ENCODE data around the gene HP1BP3.

Gene HP1BP3

GRCh38 chr1:20771780-20772179, 15.3 kb downstream of the HP1BP3 start:
- Histone ChIP-seq H3K4me1 (ENCODE audit: control extremely low read depth in 1 of 4, control insufficient read depth in 4 of 4, insufficient read depth in 4 of 4, low read length in 3 of 4) (no peaks in the 10 kb centered on the region), H3K27me3 (replicated peaks in 2 of 5; ENCODE audit: control insufficient read depth in 4 of 5, insufficient read depth in 5 of 5, low read length in 4 of 5) (no peaks in the 10 kb centered on the region), H3K4me3 (ENCODE audit: control insufficient read depth in 1 of 7, extremely low read depth in 1 of 7, insufficient read depth in 4 of 7, low read depth in 2 of 7, low read length in 6 of 7) (no peak overlapping the region), H3K36me3 (ENCODE audit: control insufficient read depth in 4 of 4, insufficient read depth in 4 of 4, low read length in 3 of 4) (peaks cover 36 to 94% (median 69%) of the 10 kb centered on the region in 4 experiments), H3K27ac (ENCODE audit: insufficient read depth in 1 of 2, low read depth in 1 of 2, low read length in 2 of 2, poor library complexity in 1 of 2, severe bottlenecking in 2 of 2) (no peak overlapping the region), H3K9me3 (ENCODE audit: control extremely low read depth in 1 of 5, control insufficient read depth in 4 of 5, insufficient read depth in 2 of 5, low read depth in 1 of 5, low read length in 4 of 5) (no peaks in the 10 kb centered on the region)
- no peak for DNase-seq
- POLR2A ChIA-PET = no interaction called here
- CTCF ChIA-PET = no interaction called here
- no CpG with 5 or more reads among the region's 3 CpGs for WGBS (ENCODE audit: insufficient coverage)

DNA sequence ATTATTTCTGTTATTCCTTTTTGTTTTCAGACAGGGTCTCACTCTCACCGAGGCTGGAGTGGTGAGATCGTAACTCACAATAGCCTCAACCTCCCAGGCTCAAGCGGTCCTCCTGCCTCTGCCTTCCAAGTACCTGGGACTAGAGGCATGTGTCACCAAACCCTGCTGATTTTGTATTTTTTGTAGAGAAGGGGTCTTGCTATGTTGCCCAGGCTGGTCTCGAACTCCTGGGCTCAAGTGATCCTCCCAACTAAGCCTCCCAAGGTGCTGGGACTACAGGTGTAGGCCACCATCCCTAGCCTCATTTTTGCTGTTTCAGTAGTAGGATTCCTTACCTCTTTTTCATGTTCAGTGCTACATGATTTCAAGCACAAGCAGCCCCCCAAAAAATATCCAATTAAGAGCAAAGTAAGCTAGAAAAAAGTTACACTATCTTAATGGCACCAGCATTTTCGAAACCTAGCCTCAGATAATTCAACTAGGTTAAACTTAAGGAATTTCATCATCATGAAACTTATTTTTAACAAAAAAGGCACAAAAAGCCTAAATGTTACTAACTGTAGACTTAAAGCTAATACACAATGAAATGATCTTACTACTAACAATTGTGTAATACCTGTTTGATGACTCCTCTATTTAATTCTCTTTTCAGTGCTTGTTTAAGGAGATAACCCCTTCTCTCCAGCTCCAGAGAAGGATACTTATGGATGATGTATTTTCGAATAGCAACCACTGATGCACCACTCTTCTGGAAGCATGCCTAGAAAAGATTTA, 16.6 kb downstream of the HP1BP3 start:
- peaks cover 38 to 93% (median 66%) of the 10 kb centered on the region in 4 experiments for H3K36me3 ChIP-seq (ENCODE audit: control insufficient read depth in 4 of 4, insufficient read depth in 4 of 4, low read length in 3 of 4)

GRCh38 chr1:20767271-20767670, 19.8 kb downstream of the HP1BP3 start:
- no peak for DNase-seq
- no peaks in the 10 kb centered on the region for H3K9me3 ChIP-seq (ENCODE audit: control extremely low read depth in 1 of 5, control insufficient read depth in 4 of 5, insufficient read depth in 2 of 5, low read depth in 1 of 5, low read length in 4 of 5)
- H3K4me1 ChIP-seq (ENCODE audit: control extremely low read depth in 1 of 4, control insufficient read depth in 4 of 4, insufficient read depth in 4 of 4, low read length in 3 of 4) = no peaks in the 10 kb centered on the region
- H3K27me3 ChIP-seq (replicated peaks in 2 of 5; ENCODE audit: control insufficient read depth in 4 of 5, insufficient read depth in 5 of 5, low read length in 4 of 5) = no peaks in the 10 kb centered on the region
- H3K27ac ChIP-seq (ENCODE audit: insufficient read depth in 1 of 2, low read depth in 1 of 2, low read length in 2 of 2, poor library complexity in 1 of 2, severe bottlenecking in 2 of 2) = no peak overlapping the region
- POLR2A ChIA-PET = no interaction called here
- H3K4me3 ChIP-seq (ENCODE audit: control insufficient read depth in 1 of 7, extremely low read depth in 1 of 7, insufficient read depth in 4 of 7, low read depth in 2 of 7, low read length in 6 of 7) = no peak overlapping the region
- CTCF ChIA-PET = interaction anchor here (1.3 kb wide), 1 partner anchor 23 kb away, joined by 3 read pairs; no protein-coding TSS in a partner anchor
- H3K36me3 ChIP-seq (ENCODE audit: control insufficient read depth in 4 of 4, insufficient read depth in 4 of 4, low read length in 3 of 4) = peaks cover 38 to 96% (median 74%) of the 10 kb centered on the region in 4 experiments

More for the DNA sequence above, 16.6 kb downstream of the HP1BP3 start:
- H3K4me3 ChIP-seq (ENCODE audit: control insufficient read depth in 1 of 7, extremely low read depth in 1 of 7, insufficient read depth in 4 of 7, low read depth in 2 of 7, low read length in 6 of 7) = no peak overlapping the region
- ChIA-PET POLR2A (interaction anchor here (0.6 to 1.3 kb wide), 2 partner anchors 16 to 179 kb away, joined by 3 read pairs; partner anchors contain the start of gene HP1BP3), CTCF (interaction anchor here (1.7 to 2.1 kb wide), 2 partner anchors 11 to 16 kb away, joined by 6 to 7 read pairs; partner anchors contain the start of gene HP1BP3)
- H3K27me3 ChIP-seq (replicated peaks in 2 of 5; ENCODE audit: control insufficient read depth in 4 of 5, insufficient read depth in 5 of 5, low read length in 4 of 5) = no peaks in the 10 kb centered on the region
- H3K4me1 ChIP-seq (ENCODE audit: control extremely low read depth in 1 of 4, control insufficient read depth in 4 of 4, insufficient read depth in 4 of 4, low read length in 3 of 4) = no peaks in the 10 kb centered on the region
- 100% methylated on average over 2 of the region's 6 CpGs for WGBS (ENCODE audit: insufficient coverage)
- no peak overlapping the region for H3K27ac ChIP-seq (ENCODE audit: insufficient read depth in 1 of 2, low read depth in 1 of 2, low read length in 2 of 2, poor library complexity in 1 of 2, severe bottlenecking in 2 of 2)
- H3K9me3 ChIP-seq (ENCODE audit: control extremely low read depth in 1 of 5, control insufficient read depth in 4 of 5, insufficient read depth in 2 of 5, low read depth in 1 of 5, low read length in 4 of 5) = no peaks in the 10 kb centered on the region
- DNase-seq = no peak

GRCh38 chr1:20763417-20763816, 23.7 kb downstream of the HP1BP3 start:
- ChIA-PET CTCF (no interaction called here), POLR2A (no interaction called here)
- H3K36me3 ChIP-seq (ENCODE audit: control insufficient read depth in 4 of 4, insufficient read depth in 4 of 4, low read length in 3 of 4) = peaks cover 24 to 92% (median 70%) of the 10 kb centered on the region in 4 experiments

DNA sequence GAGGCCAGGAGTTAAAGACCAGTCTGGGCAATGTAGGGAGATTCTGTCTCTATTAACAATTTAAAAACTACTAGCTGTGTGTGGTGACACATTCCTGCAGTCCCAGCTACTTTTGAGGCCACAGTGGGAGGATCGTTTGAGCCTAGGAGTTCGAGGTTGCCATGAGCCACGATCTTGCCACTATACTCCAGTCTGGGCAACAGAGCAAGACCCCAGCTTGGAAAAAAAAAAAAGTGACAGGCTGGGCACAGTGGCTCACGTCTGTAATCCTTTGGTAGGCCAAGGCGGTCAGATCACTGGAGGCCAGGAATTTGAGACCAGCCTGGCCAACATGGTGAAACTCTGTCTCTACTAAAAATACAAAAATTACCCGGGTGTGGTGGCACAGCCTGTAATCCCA, 26.8 kb downstream of the HP1BP3 start:
- Histone ChIP-seq H3K4me3 (ENCODE audit: control insufficient read depth in 1 of 7, extremely low read depth in 1 of 7, insufficient read depth in 4 of 7, low read depth in 2 of 7, low read length in 6 of 7) (no peak overlapping the region), H3K9me3 (ENCODE audit: control extremely low read depth in 1 of 5, control insufficient read depth in 4 of 5, insufficient read depth in 2 of 5, low read depth in 1 of 5, low read length in 4 of 5) (no peaks in the 10 kb centered on the region), H3K27ac (ENCODE audit: insufficient read depth in 1 of 2, low read depth in 1 of 2, low read length in 2 of 2, poor library complexity in 1 of 2, severe bottlenecking in 2 of 2) (no peak overlapping the region), H3K36me3 (ENCODE audit: control insufficient read depth in 4 of 4, insufficient read depth in 4 of 4, low read length in 3 of 4) (peaks cover 20 to 90% (median 74%) of the 10 kb centered on the region in 4 experiments), H3K27me3 (replicated peaks in 2 of 5; ENCODE audit: control insufficient read depth in 4 of 5, insufficient read depth in 5 of 5, low read length in 4 of 5) (no peaks in the 10 kb centered on the region), H3K4me1 (ENCODE audit: control extremely low read depth in 1 of 4, control insufficient read depth in 4 of 4, insufficient read depth in 4 of 4, low read length in 3 of 4) (no peaks in the 10 kb centered on the region)
- no peak for DNase-seq
- ChIA-PET POLR2A (no interaction called here), CTCF (interaction anchor here (2.2 kb wide), 1 partner anchor 9 kb away, joined by 6 read pairs; no protein-coding TSS in a partner anchor)
- 95% methylated on average over 6 of the region's 6 CpGs for WGBS (ENCODE audit: insufficient coverage)

More at GRCh38 chr1:20763417-20763816, 23.7 kb downstream of the HP1BP3 start:
- Histone ChIP-seq H3K27me3 (replicated peaks in 2 of 5; ENCODE audit: control insufficient read depth in 4 of 5, insufficient read depth in 5 of 5, low read length in 4 of 5) (no peaks in the 10 kb centered on the region), H3K4me3 (ENCODE audit: control insufficient read depth in 1 of 7, extremely low read depth in 1 of 7, insufficient read depth in 4 of 7, low read depth in 2 of 7, low read length in 6 of 7) (no peak overlapping the region), H3K4me1 (ENCODE audit: control extremely low read depth in 1 of 4, control insufficient read depth in 4 of 4, insufficient read depth in 4 of 4, low read length in 3 of 4) (no peaks in the 10 kb centered on the region), H3K9me3 (ENCODE audit: control extremely low read depth in 1 of 5, control insufficient read depth in 4 of 5, insufficient read depth in 2 of 5, low read depth in 1 of 5, low read length in 4 of 5) (no peaks in the 10 kb centered on the region), H3K27ac (ENCODE audit: insufficient read depth in 1 of 2, low read depth in 1 of 2, low read length in 2 of 2, poor library complexity in 1 of 2, severe bottlenecking in 2 of 2) (no peak overlapping the region)
- WGBS (ENCODE audit: insufficient coverage) = no CpG with 5 or more reads among the region's 3 CpGs
- DNase-seq = no peak

GRCh38 chr1:20753589-20753988, 33.5 kb downstream of the HP1BP3 start:
- Histone ChIP-seq H3K4me3 (ENCODE audit: control insufficient read depth in 1 of 7, extremely low read depth in 1 of 7, insufficient read depth in 4 of 7, low read depth in 2 of 7, low read length in 6 of 7) (no peak overlapping the region), H3K36me3 (ENCODE audit: control insufficient read depth in 4 of 4, insufficient read depth in 4 of 4, low read length in 3 of 4) (peaks cover 19 to 73% (median 56%) of the 10 kb centered on the region in 4 experiments), H3K4me1 (ENCODE audit: control extremely low read depth in 1 of 4, control insufficient read depth in 4 of 4, insufficient read depth in 4 of 4, low read length in 3 of 4) (no peaks in the 10 kb centered on the region), H3K27ac (ENCODE audit: insufficient read depth in 1 of 2, low read depth in 1 of 2, low read length in 2 of 2, poor library complexity in 1 of 2, severe bottlenecking in 2 of 2) (no peak overlapping the region), H3K9me3 (ENCODE audit: control extremely low read depth in 1 of 5, control insufficient read depth in 4 of 5, insufficient read depth in 2 of 5, low read depth in 1 of 5, low read length in 4 of 5) (no peaks in the 10 kb centered on the region), H3K27me3 (replicated peaks in 2 of 5; ENCODE audit: control insufficient read depth in 4 of 5, insufficient read depth in 5 of 5, low read length in 4 of 5) (no peaks in the 10 kb centered on the region)
- CTCF ChIA-PET = no interaction called here
- 86% methylated on average over 1 of the region's 3 CpGs for WGBS (ENCODE audit: insufficient coverage)
- POLR2A ChIA-PET = no interaction called here
- DNase-seq = no peak

- H3K4me1 ChIP-seq (ENCODE audit: control extremely low read depth in 1 of 4, control insufficient read depth in 4 of 4, insufficient read depth in 4 of 4, low read length in 3 of 4) = no peaks in the 10 kb centered on the region
- no peak overlapping the region for H3K4me3 ChIP-seq (ENCODE audit: control insufficient read depth in 1 of 7, extremely low read depth in 1 of 7, insufficient read depth in 4 of 7, low read depth in 2 of 7, low read length in 6 of 7)
- no peak for DNase-seq
- POLR2A ChIA-PET = interaction anchor here (0.7 kb wide), 1 partner anchor 36 kb away, joined by 5 read pairs; no protein-coding TSS in a partner anchor
- WGBS (ENCODE audit: insufficient coverage) = 100% methylated on average over 1 of the region's 3 CpGs
- H3K27ac ChIP-seq (ENCODE audit: insufficient read depth in 1 of 2, low read depth in 1 of 2, low read length in 2 of 2, poor library complexity in 1 of 2, severe bottlenecking in 2 of 2) = no peak overlapping the region
- H3K36me3 ChIP-seq (ENCODE audit: control insufficient read depth in 4 of 4, insufficient read depth in 4 of 4, low read length in 3 of 4) = peaks cover 26 to 77% (median 57%) of the 10 kb centered on the region in 4 experiments
- CTCF ChIA-PET = interaction anchor here (0.9 kb wide), 1 partner anchor 32 kb away, joined by 3 read pairs; no protein-coding TSS in a partner anchor
- no peaks in the 10 kb centered on the region for H3K9me3 ChIP-seq (ENCODE audit: control extremely low read depth in 1 of 5, control insufficient read depth in 4 of 5, insufficient read depth in 2 of 5, low read depth in 1 of 5, low read length in 4 of 5)
- H3K27me3 ChIP-seq (replicated peaks in 2 of 5; ENCODE audit: control insufficient read depth in 4 of 5, insufficient read depth in 5 of 5, low read length in 4 of 5) = no peaks in the 10 kb centered on the region
These were observed 35.6 kb downstream of the HP1BP3 start for GRCh38 chr1:20751462-20751990.

Measured in common myeloid progenitor, CD34-positive (primary cell).